Activated CD8-positive, alpha-beta memory T cell treated with anti-CD3 and anti-CD28 coated beads, Interleukin-2, amount 50 U/mL, for 24 hours (primary cell): Measurements from ENCODE around the gene FAM47E.

ENCODE experiments used
- DNase-seq: peaks from one replicate; pipeline ENCODE4 v3.0.0-alpha.2; 2020; ENCODE audit errors: extremely low read depth

Gene FAM47E

GRCh38 chr4:76301068-76301774, 49.7 kb downstream of the FAM47E start:
- no peak for DNase-seq

GRCh38 chr4:76301775-76302162, 50.2 kb downstream of the FAM47E start:
- DNase-seq = no peak

- DNase-seq = no peak
Measured at GRCh38 chr4:76302826-76303438, 51.4 kb downstream of the FAM47E start.

- DNase-seq = no peak
Measured at GRCh38 chr4:76305033-76305687, 53.6 kb downstream of the FAM47E start.

GRCh38 chr4:76305971-76306881, 54.7 kb downstream of the FAM47E start, which contains the start of gene STBD1:
STBD1 (plus strand) TSS chr4:76306733; CDS start chr4:76306770, 37 bp downstream.
- DNase-seq = no peak

DNA sequence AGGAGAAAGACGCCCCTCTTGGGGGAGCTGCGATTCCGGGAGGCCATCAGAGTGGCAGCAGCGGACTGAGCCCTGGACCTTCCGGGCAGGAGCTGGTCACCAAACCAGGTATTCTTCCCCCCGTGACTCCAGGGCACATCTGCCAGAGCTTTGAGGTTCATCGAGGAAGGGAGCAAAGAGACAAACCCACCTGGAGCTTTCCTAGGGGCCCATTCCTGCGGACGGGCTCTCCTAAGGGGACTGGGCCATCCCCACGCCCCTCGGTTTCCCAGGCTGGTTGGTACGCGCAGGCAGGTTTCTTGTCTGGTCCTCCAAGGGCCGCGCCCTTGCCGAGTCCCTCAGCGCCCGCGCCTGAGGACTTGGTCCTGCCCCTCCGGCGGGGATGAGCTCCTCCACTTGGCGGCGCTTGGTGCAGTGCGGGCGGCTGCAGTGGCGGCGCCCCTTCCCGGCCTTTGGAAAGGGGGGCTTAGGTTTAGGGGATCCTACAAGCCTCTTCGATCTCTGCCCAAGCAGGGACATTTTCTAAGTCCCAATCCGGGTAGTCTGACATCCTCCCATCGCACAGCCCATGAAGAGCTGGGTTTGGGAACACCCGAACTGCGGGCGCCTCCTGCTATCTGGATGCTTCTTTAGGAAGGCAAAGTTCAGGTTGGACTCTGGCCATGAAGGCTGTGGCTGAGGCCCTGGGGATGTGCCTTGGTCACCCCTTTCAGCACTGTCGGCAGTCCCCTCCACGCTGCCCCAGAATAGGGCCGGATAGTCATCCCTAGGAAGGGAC, 55.5 kb downstream of the FAM47E start:
- no peak for DNase-seq

GRCh38 chr4:76307660-76308014, 56.1 kb downstream of the FAM47E start:
- DNase-seq = no peak

- DNase-seq = no peak
Measured at GRCh38 chr4:76308548-76308947, 57.0 kb downstream of the FAM47E start.

- no peak for DNase-seq
Measured at GRCh38 chr4:76309939-76310550, 58.5 kb downstream of the FAM47E start.

DNA sequence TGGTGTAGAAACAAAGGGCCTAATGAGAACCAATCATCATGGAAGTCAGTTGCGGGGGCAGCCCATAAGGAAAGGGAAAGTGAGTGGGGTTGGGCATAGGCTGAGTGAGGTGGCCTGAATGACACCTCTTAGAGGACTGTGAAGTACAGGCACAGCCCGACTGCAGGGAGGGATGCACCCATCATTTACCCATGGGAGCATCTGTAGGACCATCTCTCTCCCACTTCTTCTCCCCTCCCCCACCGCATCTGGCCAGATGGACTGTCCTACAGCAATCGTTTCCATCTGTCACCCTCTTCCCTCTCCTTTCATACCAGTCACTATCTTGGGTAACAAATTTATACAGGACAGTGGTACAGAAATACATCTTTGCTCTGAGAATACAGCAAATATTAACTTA, 59.2 kb downstream of the FAM47E start:
- no peak for DNase-seq

GRCh38 chr4:76311896-76312331, 60.4 kb downstream of the FAM47E start:
- no peak for DNase-seq

DNA sequence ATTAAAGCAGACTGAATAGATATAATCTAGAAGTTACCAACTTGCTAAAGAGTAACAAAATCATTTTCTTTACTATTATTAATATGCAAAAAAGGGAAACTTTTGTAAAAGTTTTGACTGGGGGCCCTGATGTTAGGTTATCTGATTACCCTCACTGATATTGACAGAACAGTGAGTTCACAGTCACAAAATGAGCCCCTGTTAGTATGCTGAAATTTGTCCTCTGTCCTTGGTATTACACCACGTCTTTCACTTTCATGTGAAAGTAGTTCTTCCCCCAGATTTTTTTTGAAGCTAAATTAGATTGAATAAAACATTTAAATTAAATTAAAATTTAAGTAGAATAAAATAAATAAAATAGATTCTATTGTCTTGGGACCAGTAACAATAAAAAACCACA, 60.9 kb downstream of the FAM47E start:
- DNase-seq = no peak

DNA sequence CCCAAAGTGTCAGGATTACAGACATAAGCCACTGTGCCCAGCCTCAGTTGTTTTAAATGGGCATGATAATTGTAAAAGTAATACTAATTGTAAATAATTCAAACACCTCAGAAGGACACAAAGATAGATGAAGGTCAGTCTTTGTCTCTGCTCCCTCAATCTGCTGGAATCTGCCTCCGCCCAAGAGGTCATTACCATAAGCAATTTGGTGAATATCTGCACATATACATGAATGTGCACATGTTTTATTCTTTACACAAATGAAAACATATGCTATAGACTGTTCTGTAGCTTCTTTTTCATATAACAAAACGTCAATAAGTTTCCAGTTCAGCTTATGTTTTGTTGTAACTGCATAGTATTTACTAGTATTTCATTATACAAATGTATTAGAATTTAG, 62.0 kb downstream of the FAM47E start:
- no peak for DNase-seq

DNA sequence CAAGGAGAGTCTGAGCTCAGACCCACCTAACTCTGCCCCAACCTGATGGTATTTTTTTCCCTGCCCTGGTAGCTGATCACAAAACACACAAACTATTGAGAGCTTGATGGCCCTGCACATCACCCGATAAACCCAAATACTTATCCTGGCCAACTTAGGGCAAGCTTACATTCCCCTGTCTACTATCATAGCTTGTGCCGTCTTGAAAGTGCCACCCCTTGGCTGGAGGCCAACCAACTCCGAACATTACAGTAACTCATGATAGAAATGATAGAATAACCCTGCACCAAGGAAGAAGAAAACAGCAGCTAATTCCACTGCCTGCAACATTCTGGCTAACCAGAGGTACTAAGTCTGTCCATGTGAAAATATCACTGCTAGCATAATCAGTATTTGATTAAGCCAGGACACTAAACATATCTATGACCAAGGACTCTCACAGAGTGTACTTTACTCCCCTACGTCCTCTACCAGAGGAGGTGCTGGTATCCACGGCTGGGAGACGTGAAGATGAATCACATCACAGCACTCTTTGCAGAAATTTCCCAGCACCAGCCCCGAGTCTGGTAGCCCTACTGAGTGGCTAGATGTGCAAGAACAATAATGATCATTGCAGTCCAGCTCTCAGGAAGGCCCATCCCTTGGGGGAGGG, 63.9 kb downstream of the FAM47E start:
- DNase-seq = no peak

DNA sequence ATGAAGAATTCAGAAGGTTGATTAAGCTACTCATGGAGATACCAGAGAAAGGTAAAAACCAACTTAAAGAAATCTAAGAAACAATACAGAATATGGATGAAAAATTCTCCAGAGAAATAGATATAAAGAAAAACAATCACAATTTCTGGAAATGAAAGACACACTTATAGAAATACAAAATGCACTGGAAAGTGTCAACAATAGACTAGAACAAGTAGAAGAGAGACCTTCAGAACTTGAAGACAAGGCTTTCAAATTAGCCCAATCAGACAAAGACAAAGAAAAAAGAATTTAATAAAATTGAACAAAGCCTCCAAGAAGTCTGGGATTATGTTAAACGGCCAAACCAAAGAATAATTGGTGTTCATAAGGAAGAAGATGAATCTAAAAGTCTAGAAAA, 64.6 kb downstream of the FAM47E start:
- DNase-seq = no peak

- DNase-seq = no peak
Measured at GRCh38 chr4:76322236-76322635, 70.7 kb downstream of the FAM47E start.

GRCh38 chr4:76325072-76325471, 73.6 kb downstream of the FAM47E start:
- no peak for DNase-seq

DNA sequence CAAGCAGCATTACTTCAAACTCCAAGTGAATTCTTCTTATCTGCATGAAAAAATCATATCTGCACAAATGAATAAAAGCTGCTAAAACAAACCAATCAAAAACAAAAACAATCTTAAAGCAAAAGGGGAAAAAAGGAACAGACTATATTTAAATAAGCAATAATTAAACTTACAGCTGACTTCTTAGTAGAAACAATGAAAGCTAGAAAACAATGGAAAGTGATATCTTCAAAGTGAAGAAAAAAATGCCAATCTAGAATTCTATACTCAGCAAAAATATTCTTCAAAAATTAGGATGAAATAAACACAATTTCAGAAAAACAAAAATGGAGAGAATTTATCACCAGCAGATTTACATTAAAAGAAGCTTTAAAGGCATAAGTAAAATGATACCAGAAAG, 75.0 kb downstream of the FAM47E start:
- DNase-seq = no peak
